ENCODE results near the gene GNAZ. TPM values are rescaled to one million over a fixed set of nuclear protein-coding genes. Genes with fewer than 3 reads are reported as not detected.

Gene GNAZ
- total and polyA plus RNA-seq, 2 of the 8 experiments (the other 6 are each of a cell fraction or from before 2014, with no cell fraction given) = 6.6 to 9.6 TPM

GRCh38 chr22:23127788-23128187 lies 57.5 kb downstream of the GNAZ start:
- Histone ChIP-seq H3K18ac (ENCODE audit: extremely low read depth, low read length) (no peak overlapping the region), H3K36me3 (ENCODE audit: control insufficient read depth in 2 of 4, insufficient read depth in 4 of 4, low read length in 3 of 4) (no peaks in the 10 kb centered on the region; a peak in 2 of 8 replicates), H3K9ac (replicated peaks in 1 of 4; ENCODE audit: extremely low read depth in 1 of 4, low read depth in 3 of 4, low read length in 3 of 4) (no peak overlapping the region), H3K79me2 (ENCODE audit: control insufficient read depth in 1 of 2, insufficient read depth in 2 of 2, low read length in 2 of 2) (no peaks in the 10 kb centered on the region), H3K14ac (ENCODE audit: insufficient read length) (no peak overlapping the region), H4K91ac (replicated peaks; ENCODE audit: insufficient read length, low read length) (no peak overlapping the region), H2AK5ac (ENCODE audit: low read depth, low read length) (no peak overlapping the region), H4K20me1 (replicated peaks in 1 of 2; ENCODE audit: control insufficient read depth in 1 of 2, insufficient read depth in 2 of 2, low read length in 2 of 2) (no peaks in the 10 kb centered on the region), H3K79me1 (ENCODE audit: low read depth, low read length) (no peaks in the 10 kb centered on the region), H4K8ac (ENCODE audit: extremely low read depth, insufficient read depth, low read length) (no peak overlapping the region), H2BK5ac (ENCODE audit: low read depth, low read length) (no peak overlapping the region), H3K27me3 (replicated peaks in 1 of 4; ENCODE audit: control insufficient read depth in 3 of 4, extremely low read depth in 1 of 4, insufficient read depth in 3 of 4, low read length in 3 of 4) (peaks cover 0 to 5% (median 3%) of the 10 kb centered on the region in 4 experiments; a peak in 3 of 7 replicates), H2BK15ac (ENCODE audit: low read length) (peak overlapping the region; percentile 19; the same call in 1 of the 2 replicates), H3K4me3 (ENCODE audit: extremely low read depth in 1 of 4, insufficient read depth in 2 of 4, low read depth in 3 of 4, low read length in 4 of 4) (no peak overlapping the region), H3K27ac (ENCODE audit: low read depth, low read length) (no peak overlapping the region), H3K23me2 (ENCODE audit: low read depth, low read length) (no peaks in the 10 kb centered on the region), H3K4me2 (ENCODE audit: insufficient read depth in 1 of 2, low read depth in 2 of 2, low read length in 2 of 2) (no peak overlapping the region), H3K56ac (replicated peaks; ENCODE audit: insufficient read length, low read depth, low read length) (no peak overlapping the region), H3K23ac (ENCODE audit: insufficient read length) (no peak overlapping the region), H3K4ac (replicated peaks; ENCODE audit: insufficient read length, low read depth, low read length) (no peak overlapping the region), H3K4me1 (replicated peaks in 1 of 4; ENCODE audit: control insufficient read depth in 3 of 4, insufficient read depth in 4 of 4, low read length in 3 of 4) (peaks cover 0 to 1% (median 0%) of the 10 kb centered on the region in 4 experiments; a peak in 1 of 7 replicates), H2BK12ac (ENCODE audit: low read depth, low read length) (no peak overlapping the region), H2BK20ac (ENCODE audit: low read length) (no peak overlapping the region), H2BK120ac (replicated peaks; ENCODE audit: low read depth, low read length) (no peak overlapping the region), H2AFZ (ENCODE audit: low read length) (no peak overlapping the region), H3K9me3 (ENCODE audit: insufficient read depth in 2 of 2, low read depth in 1 of 2, low read length in 1 of 2) (no peaks in the 10 kb centered on the region), H4K5ac (ENCODE audit: insufficient read length, low read depth, low read length) (no peak overlapping the region)
- WGBS, 2 experiments (ENCODE audit: extremely low coverage in 1 of 2, insufficient coverage in 1 of 2, insufficient read length in 1 of 2, insufficient replicate concordance in 2 of 2, low coverage in 1 of 2, low lambda C conversion rate in 2 of 2, missing lambda C conversion rate in 1 of 2) = 90% methylated on average over 9 of the region's 9 CpGs; no CpG with 5 or more reads in 1 of the 2 experiments
- POLR2A ChIA-PET (ENCODE audit: partially characterized antibody) = no interaction called here
- FAIRE-seq (no peak), DNase-seq (ENCODE audit: low read depth in 1 of 2, low spot score in 2 of 2) (no peak)
- CTCF ChIA-PET (ENCODE audit: partially characterized antibody) = interaction anchor here (0.7 to 24.3 kb wide), 29 partner anchors 10 to 705 kb away, joined by 3 to 384 read pairs (median 4); partner anchors contain the start of genes GNAZ and RSPH14
- TF ChIP-seq POLR2AphosphoS5 (IDR thresholded peaks at IDR 0.05; ENCODE audit: low read depth, low read length) (no peak), NRF1 (IDR thresholded peaks at IDR 0.05; ENCODE audit: low read depth, low read length) (no peak), POLR2A (IDR thresholded peaks at IDR 0.05; ENCODE audit: control extremely low read depth in 1 of 2, low read depth in 2 of 2, low read length in 2 of 2) (no peak), FOSL1 (IDR thresholded peaks at IDR 0.05; ENCODE audit: insufficient read depth, low read depth, low read length) (no peak), TEAD4 (IDR thresholded peaks at IDR 0.05; ENCODE audit: low read depth, low read length) (no peak), SUZ12 (IDR thresholded peaks at IDR 0.05; ENCODE audit: low read length) (no peak), CBX8 (IDR thresholded peaks at IDR 0.05; ENCODE audit: borderline replicate concordance, low read depth, low read length) (no peak), EZH2 (IDR thresholded peaks at IDR 0.05; ENCODE audit: low read depth, low read length, severe bottlenecking) (no peak), GTF2F1 (IDR thresholded peaks at IDR 0.05; ENCODE audit: borderline replicate concordance, low read depth, low read length) (no peak), USF2 (IDR thresholded peaks at IDR 0.05; ENCODE audit: low read length) (no peak)
